NCI-H2171 (cell line): ENCODE data around the gene MICALL1.
"Not testable (repeated sequence)": the region's sequence is repeated elsewhere in the genome, so short reads cannot be mapped to it uniquely, and the experiment has no call there.

Experiments used
- DNase-seq: peaks from one replicate; lab custom pipeline; 2025; lab: John Stamatoyannopoulos, UW

Gene MICALL1

DNA sequence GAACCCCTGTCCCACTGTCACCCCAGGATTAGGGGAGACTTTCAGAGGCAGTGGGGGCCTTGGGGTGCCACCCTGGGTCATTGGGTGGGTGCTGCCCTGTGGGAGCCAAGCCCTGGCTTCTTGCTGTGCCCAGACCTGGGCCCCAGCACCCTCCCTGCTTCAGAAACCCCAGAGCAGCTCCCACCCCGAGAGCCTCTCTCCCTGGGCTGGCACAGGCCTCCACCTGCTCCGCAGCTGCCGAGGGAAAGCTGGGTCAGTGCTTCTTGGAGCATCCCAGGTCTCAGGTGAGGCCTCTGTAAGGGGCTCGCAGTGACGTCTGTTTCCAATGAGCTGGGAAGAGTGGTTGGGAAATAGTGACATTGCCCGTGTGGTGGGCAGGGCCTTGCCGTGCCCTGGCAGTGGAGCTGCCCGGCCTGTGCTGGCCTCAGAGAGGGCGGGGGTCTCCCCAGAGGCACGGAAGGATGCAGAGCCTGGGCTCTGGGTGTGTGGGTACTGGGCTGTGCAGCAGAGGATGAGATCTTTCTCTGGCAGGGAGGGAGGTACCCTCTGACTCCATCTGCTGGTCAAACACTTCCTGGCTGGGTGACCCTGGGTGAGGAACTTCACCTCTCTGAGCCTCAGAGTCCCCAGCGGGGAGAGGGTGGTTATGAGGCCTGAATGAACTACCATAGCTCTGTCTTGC lies 24.3 kb downstream of the MICALL1 start:
- no peak for DNase-seq

DNA sequence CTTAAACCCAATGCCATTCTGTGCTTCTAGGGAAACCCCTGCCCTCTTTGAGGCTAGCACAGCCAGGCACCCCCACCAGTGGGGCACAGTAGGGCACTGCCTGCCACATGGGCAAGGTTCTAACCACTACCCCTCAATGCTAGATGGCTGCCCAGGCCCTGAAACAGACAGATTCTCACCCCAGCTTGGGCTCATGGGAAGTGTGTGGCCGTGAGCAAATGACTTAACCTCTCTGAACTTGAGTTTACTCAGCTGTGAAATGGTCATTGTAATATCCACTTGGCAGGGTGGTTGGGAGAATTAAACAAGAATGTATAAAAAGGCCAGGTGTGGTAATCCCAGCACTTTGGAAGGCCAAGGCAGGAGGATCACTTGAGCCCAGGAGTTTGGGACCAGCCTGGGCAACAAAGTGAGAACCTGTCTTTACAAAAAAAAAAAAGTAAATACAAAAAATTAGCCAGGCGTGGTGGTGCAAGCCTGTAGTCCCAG lies 24.9 kb downstream of the MICALL1 start:
- no peak for DNase-seq

DNA sequence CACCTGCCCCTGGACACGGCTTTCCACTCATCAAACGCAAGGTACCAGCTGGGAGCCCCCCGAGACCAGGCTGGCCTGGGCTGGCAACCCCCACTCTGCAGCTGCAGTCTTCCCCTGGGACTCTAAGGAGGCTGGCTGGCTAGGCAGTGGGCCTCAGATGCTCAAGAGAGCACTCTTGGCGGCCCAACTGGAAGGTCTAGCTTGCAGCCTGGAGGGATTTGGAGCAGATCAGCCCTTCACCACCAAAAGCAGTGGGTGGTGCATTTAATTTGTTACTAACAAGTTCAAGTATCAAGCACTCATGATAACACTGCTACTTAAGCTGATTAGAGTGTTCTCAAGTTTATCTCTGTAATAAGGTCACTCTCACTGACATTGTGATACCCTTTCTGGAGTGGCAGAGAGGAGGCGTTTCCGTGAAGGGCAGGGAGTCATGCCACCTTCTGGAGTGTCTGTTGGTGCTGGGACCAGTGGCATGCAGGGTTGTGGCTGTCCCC lies 25.8 kb downstream of the MICALL1 start:
- no peak for DNase-seq

DNA sequence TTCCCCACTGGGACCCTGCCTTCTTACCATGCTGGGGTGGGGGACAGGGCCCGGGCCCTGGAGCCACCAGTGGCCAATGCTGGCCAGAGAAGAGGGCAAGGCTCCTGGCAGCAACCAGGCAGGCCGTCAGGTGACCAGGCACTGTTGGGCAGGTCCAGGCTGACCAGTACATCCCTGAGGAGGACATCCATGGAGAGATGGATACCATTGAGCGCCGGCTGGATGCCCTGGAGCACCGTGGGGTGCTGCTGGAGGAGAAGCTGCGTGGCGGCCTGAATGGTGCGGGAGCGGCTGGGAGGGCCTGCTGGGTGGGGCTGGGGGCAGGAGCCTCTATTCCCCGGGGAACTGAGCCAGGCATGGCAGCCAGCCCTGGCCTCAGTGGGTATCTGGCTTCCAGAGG lies 26.3 kb downstream of the MICALL1 start:
- DNase-seq = no peak

DNA sequence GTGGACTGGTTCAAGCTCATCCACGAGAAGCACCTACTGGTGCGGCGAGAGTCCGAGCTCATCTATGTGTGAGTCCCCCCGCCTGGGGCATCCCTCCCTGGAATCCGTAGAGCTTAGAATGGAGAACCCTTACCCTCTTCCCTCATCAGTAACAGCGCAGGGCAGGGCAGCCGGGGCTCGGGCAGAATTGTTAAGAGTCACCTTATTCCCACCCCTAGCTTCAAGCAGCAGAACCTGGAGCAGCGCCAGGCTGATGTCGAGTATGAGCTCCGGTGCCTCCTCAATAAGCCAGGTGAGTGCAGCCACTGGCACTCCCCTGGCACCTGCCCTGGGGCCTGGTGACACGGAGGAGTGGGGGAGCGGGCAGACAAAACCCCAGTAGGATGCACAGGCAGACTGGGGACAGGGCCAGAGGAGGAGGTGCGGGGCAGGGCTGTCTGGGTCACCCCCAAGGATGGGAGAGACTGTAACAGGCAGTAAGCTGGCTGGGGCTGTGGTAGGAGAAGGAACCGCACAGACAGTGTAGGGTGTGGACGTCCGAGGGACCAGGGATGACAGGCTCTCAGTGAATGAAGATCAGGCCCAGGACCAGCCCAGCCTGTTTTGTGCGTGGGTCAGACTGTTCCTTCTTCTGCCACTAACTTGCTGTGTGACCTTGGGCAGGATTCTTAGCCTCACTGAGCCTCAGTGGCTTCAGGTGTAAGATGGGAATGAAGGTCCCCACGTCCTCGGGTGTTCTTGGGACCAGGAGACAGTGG lies 26.9 kb downstream of the MICALL1 start:
- DNase-seq = no peak

DNA sequence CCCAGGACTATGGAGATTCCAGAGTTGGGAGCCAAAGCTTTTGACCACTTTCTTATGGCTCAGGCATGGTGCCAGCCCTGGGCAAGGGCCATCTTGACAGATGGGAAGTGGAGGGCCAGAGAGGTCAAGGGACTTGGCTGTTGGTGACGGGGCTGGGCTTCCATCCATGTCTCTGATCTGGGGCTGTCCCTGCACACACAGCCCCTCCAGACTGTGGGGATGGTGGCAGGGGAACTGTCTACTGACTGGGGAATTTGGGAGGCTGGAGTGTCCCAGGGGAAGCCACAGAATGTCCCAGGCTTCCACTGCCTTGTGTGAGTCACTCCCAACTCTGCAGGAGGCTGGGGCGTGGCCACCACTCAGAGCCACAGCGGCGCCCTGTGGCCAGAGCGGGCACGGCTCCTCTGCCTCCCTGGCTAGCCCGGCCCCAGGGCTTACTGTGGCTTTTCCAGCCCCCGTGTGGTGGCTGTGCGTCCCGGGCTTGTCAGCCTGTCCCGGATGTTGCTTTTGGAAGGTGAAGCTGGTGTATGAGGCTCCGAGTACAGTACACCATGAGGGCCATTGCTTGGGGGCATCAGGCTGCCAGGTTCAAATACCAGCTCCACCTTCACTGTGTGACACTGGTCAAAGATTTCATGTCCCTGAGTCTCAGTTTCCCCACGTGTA lies 27.7 kb downstream of the MICALL1 start:
- peak; percentile 61 for DNase-seq

DNA sequence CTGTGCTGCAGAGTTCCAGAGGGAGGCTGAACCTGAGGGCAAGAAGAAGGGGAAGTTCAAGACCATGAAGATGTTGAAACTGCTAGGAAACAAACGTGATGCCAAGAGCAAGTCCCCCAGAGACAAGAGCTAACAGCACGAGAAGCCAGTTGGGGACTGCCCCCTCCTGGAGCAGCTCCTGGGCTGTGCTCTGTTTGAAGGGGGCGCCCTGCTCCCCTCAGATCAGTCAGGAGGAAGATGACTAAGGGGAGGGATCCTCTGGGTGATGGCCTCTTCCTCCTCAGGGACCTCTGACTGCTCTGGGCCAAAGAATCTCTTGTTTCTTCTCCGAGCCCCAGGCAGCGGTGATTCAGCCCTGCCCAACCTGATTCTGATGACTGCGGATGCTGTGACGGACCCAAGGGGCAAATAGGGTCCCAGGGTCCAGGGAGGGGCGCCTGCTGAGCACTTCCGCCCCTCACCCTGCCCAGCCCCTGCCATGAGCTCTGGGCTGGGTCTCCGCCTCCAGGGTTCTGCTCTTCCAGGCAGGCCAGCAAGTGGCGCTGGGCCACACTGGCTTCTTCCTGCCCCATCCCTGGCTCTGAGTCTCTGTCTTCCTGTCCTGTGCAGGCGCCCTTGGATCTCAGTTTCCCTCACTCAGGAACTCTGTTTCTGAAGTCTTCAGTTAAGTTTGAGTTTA lies 34.7 kb downstream of the MICALL1 start:
- no peak for DNase-seq

DNA sequence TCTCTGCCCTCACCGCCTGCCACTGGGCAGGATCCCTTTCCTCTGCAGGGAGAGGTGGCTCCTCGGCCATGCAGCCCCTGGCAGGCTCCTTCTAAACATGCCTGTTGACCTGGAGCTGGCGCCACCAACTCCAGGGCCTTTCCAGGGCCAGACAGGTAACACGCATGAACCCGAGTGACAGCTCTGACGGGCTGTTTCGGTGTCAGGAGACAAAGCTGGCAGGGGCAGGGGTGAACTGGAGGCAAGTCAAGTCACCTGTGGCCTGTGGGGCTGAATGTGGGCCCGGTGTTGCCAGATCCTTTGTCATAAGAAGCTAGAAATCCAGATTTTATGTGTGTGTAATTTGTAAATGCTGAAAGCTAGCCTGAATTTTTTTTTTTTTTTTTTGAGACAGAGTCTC lies 36.0 kb downstream of the MICALL1 start:
- no peak for DNase-seq

DNA sequence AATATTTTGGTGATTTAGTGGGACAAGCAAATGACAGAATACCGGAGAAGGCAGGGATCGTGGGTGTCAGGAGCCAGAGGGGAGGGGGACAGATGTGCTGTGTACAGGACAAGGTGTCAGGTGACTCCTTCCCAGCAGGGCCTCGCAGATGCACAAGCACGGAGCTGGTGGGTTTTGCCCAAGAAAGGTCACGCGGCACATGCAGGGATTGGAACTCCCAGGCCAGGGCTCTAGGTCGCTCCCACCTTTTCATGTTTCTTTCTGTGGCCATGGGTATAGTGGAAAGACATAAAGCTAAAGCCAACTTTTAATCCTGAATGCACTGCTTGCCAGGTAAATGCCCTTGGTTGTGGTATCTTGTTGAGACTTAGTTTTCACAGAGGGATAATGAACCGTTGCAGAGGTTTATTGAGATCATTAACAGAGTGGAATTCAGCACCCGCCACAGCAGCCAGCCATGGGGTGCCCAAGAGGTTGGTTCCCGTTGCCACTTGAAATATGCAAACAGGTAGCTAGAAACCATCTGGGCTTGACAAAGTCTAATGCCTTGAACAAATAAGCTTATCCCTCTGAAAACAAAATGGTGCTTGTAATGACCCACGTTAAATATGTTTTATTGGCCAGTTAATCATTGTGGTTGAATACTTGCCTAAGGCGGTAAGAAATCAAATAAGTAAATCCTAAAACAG lies 37.2 kb downstream of the MICALL1 start:
- DNase-seq = peak; percentile 6

DNA sequence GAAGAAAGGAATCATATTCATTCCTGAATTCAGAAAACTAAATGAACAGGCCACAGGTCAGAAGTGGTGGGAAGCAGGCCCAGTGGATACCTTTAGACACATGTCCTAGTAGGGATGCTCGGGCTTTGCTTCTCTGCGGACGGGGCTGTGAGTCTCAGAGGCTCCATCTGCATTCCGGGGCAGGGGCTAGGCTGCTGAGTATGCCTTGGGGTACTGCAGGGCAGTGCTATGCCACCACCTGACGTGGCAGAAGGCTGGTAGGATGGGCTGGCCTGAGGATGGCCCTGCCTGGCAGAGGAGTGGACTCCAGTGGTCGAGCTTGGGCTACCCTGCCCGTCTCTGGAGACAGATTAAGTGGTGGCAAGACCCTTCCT lies 37.7 kb downstream of the MICALL1 start:
- no peak for DNase-seq

DNA sequence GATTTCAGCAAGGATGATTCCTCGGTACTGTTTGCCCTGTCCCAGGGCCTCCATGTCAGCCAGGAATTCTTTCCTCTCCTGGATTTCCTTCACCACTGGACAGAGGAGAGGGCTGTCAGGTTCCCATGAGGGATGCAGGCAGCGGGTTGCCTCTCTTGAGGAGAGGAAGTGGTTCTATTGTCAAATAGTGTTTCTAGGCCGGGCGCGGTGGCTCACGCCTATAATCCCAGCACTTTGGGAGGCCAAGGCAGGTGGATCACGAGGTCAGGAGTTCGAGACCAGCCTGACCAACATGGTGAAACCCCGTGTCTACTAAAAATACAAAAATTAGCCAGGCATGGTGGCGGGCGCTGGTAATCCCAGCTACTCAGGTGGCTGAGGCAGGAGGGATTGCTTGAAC lies 38.3 kb downstream of the MICALL1 start:
- not testable (repeated sequence) for DNase-seq

DNA sequence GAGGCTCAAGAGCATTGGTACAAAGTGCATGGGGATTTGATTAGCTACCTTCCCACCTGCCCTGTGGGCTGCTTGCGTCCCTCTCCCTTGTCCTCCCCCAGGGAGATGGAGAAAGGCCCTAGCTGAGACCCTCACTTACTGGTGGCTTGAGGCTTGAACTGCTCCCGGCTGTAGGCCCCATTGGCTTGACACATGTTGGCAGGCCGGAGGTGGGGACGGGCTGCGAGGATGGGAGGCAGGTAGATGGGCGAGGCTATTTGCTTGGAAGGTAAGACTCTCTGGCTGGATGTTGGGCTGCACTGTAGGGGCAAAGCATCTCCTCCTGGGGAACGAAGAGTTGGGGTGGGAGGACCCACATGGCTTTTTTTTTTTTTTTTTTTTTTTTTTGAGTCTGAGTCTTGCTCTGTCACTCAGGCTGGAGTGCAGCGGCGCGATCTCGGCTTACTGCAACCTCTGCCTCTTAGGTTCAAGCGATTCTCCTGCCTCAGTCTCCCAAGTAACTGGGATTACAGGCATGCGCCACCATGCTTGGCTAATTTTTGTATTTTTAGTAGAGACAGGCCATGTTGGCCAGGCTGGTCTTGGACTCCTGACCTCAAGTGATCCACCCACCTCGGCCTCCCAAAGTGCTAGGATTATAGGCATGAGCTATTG lies 41.2 kb downstream of the MICALL1 start:
- DNase-seq = not testable (repeated sequence)

DNA sequence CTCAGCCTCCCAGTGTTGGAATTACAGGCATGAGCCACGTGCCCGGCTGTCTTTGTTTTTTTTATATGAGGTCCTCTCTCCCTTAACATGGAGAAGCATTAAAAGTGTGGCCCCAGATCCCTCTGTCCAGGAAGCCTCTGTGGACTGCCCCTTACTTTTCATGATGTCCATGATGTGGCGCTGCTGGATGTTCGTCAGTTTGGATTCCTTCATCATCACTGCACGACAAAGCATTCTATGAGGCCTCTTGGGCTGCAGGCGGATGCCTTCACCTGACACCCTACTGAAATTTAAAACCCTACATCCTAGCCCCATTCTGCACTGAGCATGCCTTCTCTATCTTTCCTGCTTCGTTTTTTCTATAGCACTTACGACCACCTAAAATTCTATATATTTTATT lies 45.2 kb downstream of the MICALL1 start:
- peak; percentile 12 for DNase-seq

DNA sequence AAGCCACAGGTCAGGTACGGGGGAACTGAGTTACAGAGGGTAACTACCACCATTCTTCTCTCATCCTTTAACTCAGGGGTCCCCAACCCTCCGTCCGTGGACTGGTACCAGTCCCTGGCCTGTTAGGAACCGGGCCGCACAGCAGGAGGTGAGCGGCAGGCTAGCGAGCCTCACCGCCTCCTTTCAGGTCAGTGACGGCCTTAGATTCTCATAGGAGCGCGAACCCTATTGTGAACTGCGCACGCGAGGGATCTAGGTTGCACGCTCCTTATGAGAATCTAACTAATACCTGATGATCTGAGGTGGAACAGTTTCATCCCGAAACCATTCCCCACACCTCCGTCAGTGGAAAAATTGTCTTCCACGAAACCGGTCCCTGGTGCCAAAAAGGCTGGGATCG lies 46.5 kb downstream of the MICALL1 start:
- not testable (repeated sequence) for DNase-seq

DNA sequence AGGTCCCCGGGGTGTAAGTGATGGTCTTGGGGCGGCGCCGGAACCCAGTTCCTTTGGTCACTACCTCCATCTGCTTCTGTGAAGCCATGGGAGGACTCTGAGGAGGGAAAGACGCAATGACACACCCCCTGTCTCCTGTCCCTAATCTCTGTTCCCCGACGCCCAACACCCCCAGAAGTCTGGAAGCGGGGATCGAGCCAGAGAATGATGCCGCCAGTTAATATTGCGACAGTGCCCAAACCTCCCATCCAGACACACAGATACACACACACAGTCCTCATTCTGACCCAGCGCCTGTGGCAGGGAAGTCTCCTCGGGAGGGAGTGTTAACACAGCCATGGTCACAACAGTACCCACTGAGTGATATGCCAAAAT lies 47.0 kb downstream of the MICALL1 start:
- DNase-seq = no peak

DNA sequence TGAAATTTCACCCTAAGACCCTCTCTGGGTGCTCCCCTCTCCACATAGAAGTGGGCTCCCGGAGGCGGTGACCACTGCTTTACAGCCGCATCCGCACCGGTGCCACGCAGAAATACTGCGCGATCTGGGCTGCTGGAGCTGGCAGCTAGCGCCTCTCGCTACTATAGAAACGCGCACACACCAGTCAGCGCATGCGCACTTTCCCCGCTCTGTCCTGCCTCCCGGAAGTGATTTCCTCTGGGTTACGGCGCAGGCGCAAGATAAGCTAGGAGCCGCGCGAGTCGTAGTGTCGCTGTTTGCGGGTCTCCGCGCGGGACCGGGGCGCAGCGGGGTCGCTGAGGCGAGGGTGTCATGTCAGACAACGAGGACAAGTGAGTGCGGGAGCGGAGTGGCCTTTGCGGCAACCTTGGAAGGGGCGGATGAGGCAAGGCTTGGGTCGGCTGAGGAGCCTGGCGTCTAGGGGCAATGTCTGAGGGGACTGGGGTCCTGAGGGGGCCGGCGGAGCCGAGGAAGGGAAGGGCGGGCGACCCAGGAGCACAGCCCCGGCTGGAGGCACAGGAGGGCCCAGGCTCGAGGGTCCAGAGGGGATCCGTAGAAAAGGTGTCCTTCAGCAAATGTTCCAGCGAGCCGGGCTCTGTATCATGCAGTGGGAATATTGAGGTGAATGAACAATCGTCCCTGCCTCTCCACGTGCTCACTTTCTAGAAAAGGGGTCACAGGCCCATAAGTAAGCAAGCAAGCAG lies 47.5 kb downstream of the MICALL1 start, which contains the start of the genes C22orf23 and POLR2F:
TSS of gene C22orf23 (minus strand) at position 165 of the 743 bp plus-strand sequence. CDS start 452 bp downstream, outside the sequence.
TSS of gene POLR2F (plus strand) at position 263 of the 743 bp plus-strand sequence. CDS start at position 352, 89 bp downstream.
- DNase-seq = peak; percentile 96

DNA sequence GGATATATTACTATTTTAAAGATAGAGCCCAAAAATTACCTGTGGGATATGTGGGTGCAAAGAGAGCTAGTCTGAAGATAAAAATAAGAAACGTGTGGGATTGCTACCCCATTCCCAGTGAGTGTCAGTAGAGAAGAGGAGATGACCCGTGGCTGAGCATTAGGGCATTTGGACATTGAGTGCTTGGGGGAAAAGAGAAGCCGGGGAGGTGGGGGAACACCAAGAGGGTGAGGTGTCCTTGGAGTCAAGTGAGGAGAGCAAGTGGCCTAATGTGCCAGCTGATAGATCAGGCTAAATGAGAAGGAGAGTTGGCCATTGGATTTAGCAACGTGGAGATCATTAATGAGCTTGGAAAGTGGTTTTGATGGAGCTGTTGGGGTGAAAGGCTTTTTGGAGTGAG lies 48.6 kb downstream of the MICALL1 start:
- DNase-seq = no peak

DNA sequence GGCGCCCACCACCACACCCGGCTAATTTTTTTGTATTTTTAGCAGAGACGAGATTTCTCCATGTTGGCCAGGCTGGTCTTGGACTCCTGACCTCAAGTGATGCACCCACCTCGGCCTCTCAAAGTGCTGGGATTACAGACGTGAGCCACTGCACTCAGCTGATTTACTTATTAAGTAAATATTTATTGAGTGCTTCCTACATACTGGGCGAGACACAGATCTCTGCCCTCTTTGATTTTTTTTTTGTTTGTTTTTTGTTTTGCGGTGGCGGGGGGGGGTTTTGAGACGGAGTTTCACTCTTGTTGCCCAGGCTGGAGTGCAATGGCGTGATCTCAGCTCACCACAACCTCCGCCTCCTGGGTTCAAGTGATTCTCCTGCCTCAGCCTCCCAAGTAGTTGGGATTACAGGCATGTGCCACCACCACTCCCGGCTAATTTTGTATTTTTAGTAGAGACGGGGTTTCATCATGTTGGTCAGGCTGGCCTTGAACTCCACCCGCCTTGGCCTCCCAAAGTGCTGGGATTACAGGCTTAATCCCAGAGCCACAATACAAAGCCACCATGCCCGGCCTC lies 49.8 kb downstream of the MICALL1 start:
- not testable (repeated sequence) for DNase-seq

DNA sequence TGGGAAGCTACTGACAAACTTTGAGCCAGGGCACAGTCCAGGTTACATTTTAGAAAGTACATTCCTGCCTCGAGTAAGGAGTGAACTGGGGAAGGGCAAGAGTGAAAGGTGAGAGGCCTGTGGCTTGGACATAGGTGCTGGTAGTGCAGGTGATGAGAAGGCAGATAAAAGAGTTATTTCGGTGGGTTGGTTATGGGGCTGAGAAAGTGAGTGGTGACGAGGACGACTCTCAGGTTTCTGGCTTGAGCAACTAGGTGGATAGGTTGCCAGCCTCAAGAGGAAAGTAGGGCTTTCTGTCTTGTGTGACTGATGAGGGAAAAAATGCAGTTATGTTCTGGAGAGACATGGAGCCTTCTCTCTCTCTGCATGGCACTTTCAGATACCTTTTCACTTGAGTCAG lies 51.1 kb downstream of the MICALL1 start:
- no peak for DNase-seq
